GM19035 (cell line): Measurements from ENCODE around the gene MCC.
A peak's percentile ranks its signal among the peaks of the same experiment; 100 is the strongest.

ENCODE experiments used
- ATAC-seq: cut with Tn5 transposase; IDR thresholded peaks from one replicate; pipeline ENCODE4 v1.9.1; 2021; ENCODE audit not compliant: unreplicated experiment

Gene MCC

GRCh38 chr5:113253037-113253436 is 235.2 kb downstream of the MCC start:
- ATAC-seq, result no peak

GRCh38 chr5:113252066-113252465 is 236.2 kb downstream of the MCC start:
- ATAC-seq, result no peak

- no peak for ATAC-seq
These were observed 237.8 kb downstream of the MCC start for GRCh38 chr5:113250341-113250953.

GRCh38 chr5:113249206-113249605 is 239.0 kb downstream of the MCC start:
- ATAC-seq, result no peak

- ATAC-seq, result no peak
These were observed 241.8 kb downstream of the MCC start for GRCh38 chr5:113246361-113246870.

GRCh38 chr5:113245427-113246225 is 242.6 kb downstream of the MCC start:
- ATAC-seq, result no peak

GRCh38 chr5:113244966-113245365 is 243.3 kb downstream of the MCC start:
- ATAC-seq, result no peak

GRCh38 chr5:113243349-113243664 is 244.9 kb downstream of the MCC start:
- no peak for ATAC-seq

GRCh38 chr5:113242481-113243348 is 245.5 kb downstream of the MCC start:
- ATAC-seq, result no peak

- ATAC-seq, result peak; percentile 75
These were observed 247.1 kb downstream of the MCC start for GRCh38 chr5:113240951-113241726.

GRCh38 chr5:113240032-113240431 is 248.2 kb downstream of the MCC start:
- ATAC-seq, result no peak

GRCh38 chr5:113237893-113238292 is 250.4 kb downstream of the MCC start:
- no peak for ATAC-seq

- no peak for ATAC-seq
These were observed 251.5 kb downstream of the MCC start for GRCh38 chr5:113236536-113237288.

- ATAC-seq, result no peak
These were observed 252.4 kb downstream of the MCC start for GRCh38 chr5:113235884-113236283.

- no peak for ATAC-seq
These were observed 253.7 kb downstream of the MCC start for GRCh38 chr5:113234546-113234945.

- no peak for ATAC-seq
These were observed 254.6 kb downstream of the MCC start for GRCh38 chr5:113233606-113234005.

GRCh38 chr5:113232667-113233066 is 255.6 kb downstream of the MCC start:
- no peak for ATAC-seq

- no peak for ATAC-seq
These were observed 256.0 kb downstream of the MCC start for GRCh38 chr5:113232221-113232620.

- no peak for ATAC-seq
These were observed 256.6 kb downstream of the MCC start for GRCh38 chr5:113231653-113232000.
